ENCODE results near the gene PECR. TPM values are rescaled to one million over a fixed set of nuclear protein-coding genes. Genes with fewer than 3 reads are reported as not detected.

Gene PECR
- total and polyA plus RNA-seq, 2 of the 13 experiments (the other 11 are each of a cell fraction or from before 2014, with no cell fraction given): 151 to 153 TPM

DNA sequence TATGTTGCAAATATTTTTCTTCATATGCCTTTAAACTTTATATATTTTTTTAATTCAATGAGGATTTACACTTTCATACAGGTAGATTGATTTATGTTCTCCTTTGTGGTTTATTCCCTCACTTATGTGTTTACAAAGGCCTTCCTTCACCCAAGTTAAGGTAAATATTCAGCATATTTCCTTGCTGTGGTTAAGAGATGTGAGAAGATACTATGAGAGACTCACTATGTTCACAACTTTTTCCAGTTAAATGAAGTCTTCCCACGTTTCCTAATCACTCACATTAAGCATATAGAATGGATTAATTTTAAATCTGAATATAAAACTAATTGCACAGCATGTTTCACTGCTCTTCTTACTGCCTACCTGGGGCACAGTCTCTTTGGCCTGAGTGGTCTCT lies 597 bp downstream of the PECR start (continued):
- TF ChIP-seq, protein P1, sequence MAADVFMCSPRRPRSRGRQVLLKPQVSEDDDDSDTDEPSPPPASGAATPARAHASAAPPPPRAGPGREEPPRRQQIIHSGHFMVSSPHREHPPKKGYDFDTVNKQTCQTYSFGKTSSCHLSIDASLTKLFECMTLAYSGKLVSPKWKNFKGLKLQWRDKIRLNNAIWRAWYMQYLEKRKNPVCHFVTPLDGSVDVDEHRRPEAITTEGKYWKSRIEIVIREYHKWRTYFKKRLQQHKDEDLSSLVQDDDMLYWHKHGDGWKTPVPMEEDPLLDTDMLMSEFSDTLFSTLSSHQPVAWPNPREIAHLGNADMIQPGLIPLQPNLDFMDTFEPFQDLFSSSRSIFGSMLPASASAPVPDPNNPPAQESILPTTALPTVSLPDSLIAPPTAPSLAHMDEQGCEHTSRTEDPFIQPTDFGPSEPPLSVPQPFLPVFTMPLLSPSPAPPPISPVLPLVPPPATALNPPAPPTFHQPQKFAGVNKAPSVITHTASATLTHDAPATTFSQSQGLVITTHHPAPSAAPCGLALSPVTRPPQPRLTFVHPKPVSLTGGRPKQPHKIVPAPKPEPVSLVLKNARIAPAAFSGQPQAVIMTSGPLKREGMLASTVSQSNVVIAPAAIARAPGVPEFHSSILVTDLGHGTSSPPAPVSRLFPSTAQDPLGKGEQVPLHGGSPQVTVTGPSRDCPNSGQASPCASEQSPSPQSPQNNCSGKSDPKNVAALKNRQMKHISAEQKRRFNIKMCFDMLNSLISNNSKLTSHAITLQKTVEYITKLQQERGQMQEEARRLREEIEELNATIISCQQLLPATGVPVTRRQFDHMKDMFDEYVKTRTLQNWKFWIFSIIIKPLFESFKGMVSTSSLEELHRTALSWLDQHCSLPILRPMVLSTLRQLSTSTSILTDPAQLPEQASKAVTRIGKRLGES (CRISPR knock-in tag; IDR thresholded peaks at IDR 0.05; ENCODE audit: borderline replicate concordance): no peak
- TF ChIP-seq, protein P2, sequence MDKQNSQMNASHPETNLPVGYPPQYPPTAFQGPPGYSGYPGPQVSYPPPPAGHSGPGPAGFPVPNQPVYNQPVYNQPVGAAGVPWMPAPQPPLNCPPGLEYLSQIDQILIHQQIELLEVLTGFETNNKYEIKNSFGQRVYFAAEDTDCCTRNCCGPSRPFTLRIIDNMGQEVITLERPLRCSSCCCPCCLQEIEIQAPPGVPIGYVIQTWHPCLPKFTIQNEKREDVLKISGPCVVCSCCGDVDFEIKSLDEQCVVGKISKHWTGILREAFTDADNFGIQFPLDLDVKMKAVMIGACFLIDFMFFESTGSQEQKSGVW (CRISPR knock-in tag; IDR thresholded peaks at IDR 0.05; ENCODE audit: borderline replicate concordance): no peak
- TF ChIP-seq FLYWCH1 (CRISPR knock-in tag; IDR thresholded peaks at IDR 0.05) (no peak), ZNF207 (IDR thresholded peaks at IDR 0.05; ENCODE audit: borderline replicate concordance) (no peak), NAIF1 (CRISPR knock-in tag; IDR thresholded peaks at IDR 0.05; ENCODE audit: borderline replicate concordance) (no peak), ZNF543 (CRISPR knock-in tag; IDR thresholded peaks at IDR 0.05) (no peak), KLF12 (CRISPR knock-in tag; IDR thresholded peaks at IDR 0.05; ENCODE audit: borderline replicate concordance) (0 out of 2 replicates have a peak, but pooled peaks have one; percentile 1), ZSCAN20 (CRISPR knock-in tag; IDR thresholded peaks at IDR 0.05; ENCODE audit: borderline replicate concordance) (0 out of 2 replicates have a peak, but pooled peaks have one; percentile 26)
- TF ChIP-seq, protein P3, sequence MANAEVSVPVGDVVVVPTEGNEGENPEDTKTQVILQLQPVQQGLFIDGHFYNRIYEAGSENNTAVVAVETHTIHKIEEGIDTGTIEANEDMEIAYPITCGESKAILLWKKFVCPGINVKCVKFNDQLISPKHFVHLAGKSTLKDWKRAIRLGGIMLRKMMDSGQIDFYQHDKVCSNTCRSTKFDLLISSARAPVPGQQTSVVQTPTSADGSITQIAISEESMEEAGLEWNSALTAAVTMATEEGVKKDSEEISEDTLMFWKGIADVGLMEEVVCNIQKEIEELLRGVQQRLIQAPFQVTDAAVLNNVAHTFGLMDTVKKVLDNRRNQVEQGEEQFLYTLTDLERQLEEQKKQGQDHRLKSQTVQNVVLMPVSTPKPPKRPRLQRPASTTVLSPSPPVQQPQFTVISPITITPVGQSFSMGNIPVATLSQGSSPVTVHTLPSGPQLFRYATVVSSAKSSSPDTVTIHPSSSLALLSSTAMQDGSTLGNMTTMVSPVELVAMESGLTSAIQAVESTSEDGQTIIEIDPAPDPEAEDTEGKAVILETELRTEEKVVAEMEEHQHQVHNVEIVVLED (CRISPR knock-in tag; IDR thresholded peaks at IDR 0.05; ENCODE audit: borderline replicate concordance): no peak
